Measurements from ENCODE around the gene NAGPA.
"Not testable (repeated sequence)": the region's sequence is repeated elsewhere in the genome, so short reads cannot be mapped to it uniquely, and the experiment has no call there.

Gene NAGPA

GRCh38 chr16:5033256-5034166 lies at the start of gene NAGPA:
Gene NAGPA, minus strand, starts transcription at chr16:5033935. Its CDS starts 21 bp downstream, at chr16:5033914.
- DNase-seq = peak; percentile 78

GRCh38 chr16:5080996-5081395 lies 47.3 kb upstream of the NAGPA start:
- DNase-seq = not testable (repeated sequence)

- DNase-seq = not testable (repeated sequence)
Measured at GRCh38 chr16:5080461-5080860, 46.7 kb upstream of the NAGPA start.

- no peak for DNase-seq
Measured at GRCh38 chr16:5078626-5079025, 44.9 kb upstream of the NAGPA start.

- DNase-seq = no peak
Measured at GRCh38 chr16:5077304-5077703, 43.6 kb upstream of the NAGPA start.

- DNase-seq = no peak
Measured at GRCh38 chr16:5075637-5076036, 41.9 kb upstream of the NAGPA start.

- DNase-seq = not testable (repeated sequence)
Measured at GRCh38 chr16:5073771-5074170, 40.0 kb upstream of the NAGPA start.

GRCh38 chr16:5073279-5073629 lies 39.5 kb upstream of the NAGPA start:
- DNase-seq = no peak

GRCh38 chr16:5072334-5073278 lies 38.9 kb upstream of the NAGPA start:
- DNase-seq = no peak

GRCh38 chr16:5071681-5072333 lies 38.1 kb upstream of the NAGPA start, which contains the start of gene ALG1:
Gene ALG1, plus strand, starts transcription at chr16:5071843. Its CDS starts 7 bp downstream, at chr16:5071850.
- peak; percentile 82 for DNase-seq

GRCh38 chr16:5071341-5071680 lies 37.6 kb upstream of the NAGPA start:
- no peak for DNase-seq

- DNase-seq = no peak
Measured at GRCh38 chr16:5070431-5071186, 36.9 kb upstream of the NAGPA start.

- no peak for DNase-seq
Measured at GRCh38 chr16:5069854-5070253, 36.1 kb upstream of the NAGPA start.

GRCh38 chr16:5069048-5069447 lies 35.3 kb upstream of the NAGPA start:
- DNase-seq = no peak

- no peak for DNase-seq
Measured at GRCh38 chr16:5066511-5066910, 32.8 kb upstream of the NAGPA start.

- DNase-seq = no peak
Measured at GRCh38 chr16:5065813-5066212, 32.1 kb upstream of the NAGPA start, which contains the start of gene C16orf89. Gene C16orf89, minus strand, starts transcription at chr16:5065956. Its CDS starts 48 bp downstream, at chr16:5065908.

GRCh38 chr16:5065326-5065725 lies 31.6 kb upstream of the NAGPA start:
- DNase-seq = no peak

GRCh38 chr16:5064915-5065314 lies 31.2 kb upstream of the NAGPA start:
- peak; percentile 30 for DNase-seq

GRCh38 chr16:5062790-5063765 lies 29.3 kb upstream of the NAGPA start:
- DNase-seq = no peak

- DNase-seq = no peak
Measured at GRCh38 chr16:5062051-5062450, 28.3 kb upstream of the NAGPA start.

- DNase-seq = no peak
Measured at GRCh38 chr16:5060073-5060641, 26.4 kb upstream of the NAGPA start.

Data from NCI-H2171 treated with DMSO at 0.1 percent for 48 hours (cell line).